Right hindlimb (tissue), 1 donor: ENCODE data around the gene PTS.

ENCODE experiments used
- DNase-seq: peaks from one replicate; pipeline ENCODE4 v3.0.0-alpha.2; 2018

Gene PTS

GRCh38 chr11:112267188-112267591, 41.0 kb downstream of the PTS start:
- no peak for DNase-seq

- no peak for DNase-seq
Observed at GRCh38 chr11:112268406-112268805, 42.2 kb downstream of the PTS start.

GRCh38 chr11:112269139-112269538, 42.9 kb downstream of the PTS start:
- no peak for DNase-seq

GRCh38 chr11:112270551-112271180, 44.4 kb downstream of the PTS start:
- no peak for DNase-seq

GRCh38 chr11:112271242-112271641, 45.0 kb downstream of the PTS start:
- no peak for DNase-seq

- no peak for DNase-seq
Observed at GRCh38 chr11:112273066-112273465, 46.8 kb downstream of the PTS start.

- no peak for DNase-seq
Observed at GRCh38 chr11:112274007-112274783, 48.0 kb downstream of the PTS start.

- DNase-seq = no peak
Observed at GRCh38 chr11:112277029-112277428, 50.8 kb downstream of the PTS start.

- DNase-seq = no peak
Observed at GRCh38 chr11:112277941-112278340, 51.7 kb downstream of the PTS start.

- DNase-seq = no peak
Observed at GRCh38 chr11:112278803-112279202, 52.6 kb downstream of the PTS start.

GRCh38 chr11:112279901-112280267, 53.7 kb downstream of the PTS start:
- peak; percentile 70 for DNase-seq

- peak; percentile 71 for DNase-seq
Observed at GRCh38 chr11:112280268-112281126, 54.3 kb downstream of the PTS start.

- no peak for DNase-seq
Observed at GRCh38 chr11:112281726-112282125, 55.5 kb downstream of the PTS start.
